ENCODE results near the gene IL18RAP.

Gene IL18RAP

GRCh38 chr2:102421890-102422759 lies 835 bp upstream of the IL18RAP start:
- in situ Hi-C loops (cut with HindIII; ENCODE audit: low sequenced_read_pairs): no loop called here

DNA sequence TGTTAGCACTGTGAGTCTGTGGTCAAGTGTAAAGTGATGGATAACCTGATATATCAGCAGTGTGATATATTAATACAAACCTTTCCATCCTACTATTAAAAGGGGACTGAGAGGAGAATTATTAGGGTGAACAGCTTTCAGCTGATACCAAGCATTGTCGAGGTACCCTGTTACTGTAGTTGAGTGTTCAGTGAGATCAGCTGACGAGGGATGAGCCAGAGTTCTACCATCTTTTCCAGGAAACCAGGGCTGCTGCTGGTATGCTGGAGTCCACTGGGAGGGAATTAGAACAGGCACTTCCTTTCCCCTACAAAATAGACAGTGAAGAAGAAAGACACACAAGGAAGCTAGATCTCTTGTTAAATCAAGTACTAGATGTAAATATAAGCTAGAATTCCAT lies 408 bp downstream of the IL18RAP start:
- in situ Hi-C loops (cut with HindIII; ENCODE audit: low sequenced_read_pairs): no loop called here

- in situ Hi-C loops (cut with HindIII; ENCODE audit: low sequenced_read_pairs): no loop called here
Observed at GRCh38 chr2:102424754-102425153, 1.8 kb downstream of the IL18RAP start.

- in situ Hi-C loops (cut with HindIII; ENCODE audit: low sequenced_read_pairs): no loop called here
Observed at GRCh38 chr2:102425441-102426132, 2.6 kb downstream of the IL18RAP start.

DNA sequence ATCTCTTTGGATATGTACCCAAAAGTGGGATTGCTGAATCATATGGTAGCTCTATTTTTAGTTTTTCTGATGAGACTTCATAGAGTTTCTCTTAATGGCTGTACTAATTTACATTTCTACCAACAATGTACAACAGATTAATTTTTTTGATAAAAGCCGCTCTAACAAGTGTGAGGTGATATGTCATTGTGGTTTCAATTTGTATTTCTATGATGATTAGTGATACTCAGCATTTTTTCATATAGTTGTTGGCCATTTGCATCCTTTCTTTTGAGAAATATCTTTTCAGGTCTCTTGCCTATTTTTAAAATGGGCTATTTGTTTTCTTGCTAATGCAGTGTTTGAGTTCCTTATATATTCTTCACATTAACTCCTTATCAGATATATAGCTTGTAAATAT lies 4.3 kb downstream of the IL18RAP start:
- in situ Hi-C loops (cut with HindIII; ENCODE audit: low sequenced_read_pairs): no loop called here

GRCh38 chr2:102428573-102428972 lies 5.6 kb downstream of the IL18RAP start:
- in situ Hi-C loops (cut with HindIII; ENCODE audit: low sequenced_read_pairs): no loop called here

DNA sequence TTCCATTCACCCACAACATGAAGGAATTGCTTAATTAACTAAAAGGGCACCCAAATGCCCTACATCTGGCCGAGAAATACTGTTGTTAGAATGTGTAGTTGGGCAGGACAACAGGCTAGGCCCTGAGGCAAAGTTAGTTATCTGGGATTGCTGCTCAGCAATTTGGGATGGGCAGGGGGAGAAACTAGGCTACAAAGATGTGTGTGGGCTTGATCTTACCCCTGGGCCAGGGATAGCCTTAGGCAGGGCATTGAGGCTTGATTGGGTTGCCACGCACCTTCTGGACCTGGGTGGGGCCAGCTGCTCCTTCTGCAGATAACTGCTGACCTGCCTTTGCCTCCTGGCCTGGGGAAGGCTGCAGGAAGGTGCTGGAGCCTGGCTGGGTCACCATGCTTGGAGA lies 9.4 kb downstream of the IL18RAP start:
- in situ Hi-C loops (cut with HindIII; ENCODE audit: low sequenced_read_pairs): no loop called here

GRCh38 chr2:102433973-102434654 lies 11.2 kb downstream of the IL18RAP start:
- in situ Hi-C loops (cut with HindIII; ENCODE audit: low sequenced_read_pairs): no loop called here

DNA sequence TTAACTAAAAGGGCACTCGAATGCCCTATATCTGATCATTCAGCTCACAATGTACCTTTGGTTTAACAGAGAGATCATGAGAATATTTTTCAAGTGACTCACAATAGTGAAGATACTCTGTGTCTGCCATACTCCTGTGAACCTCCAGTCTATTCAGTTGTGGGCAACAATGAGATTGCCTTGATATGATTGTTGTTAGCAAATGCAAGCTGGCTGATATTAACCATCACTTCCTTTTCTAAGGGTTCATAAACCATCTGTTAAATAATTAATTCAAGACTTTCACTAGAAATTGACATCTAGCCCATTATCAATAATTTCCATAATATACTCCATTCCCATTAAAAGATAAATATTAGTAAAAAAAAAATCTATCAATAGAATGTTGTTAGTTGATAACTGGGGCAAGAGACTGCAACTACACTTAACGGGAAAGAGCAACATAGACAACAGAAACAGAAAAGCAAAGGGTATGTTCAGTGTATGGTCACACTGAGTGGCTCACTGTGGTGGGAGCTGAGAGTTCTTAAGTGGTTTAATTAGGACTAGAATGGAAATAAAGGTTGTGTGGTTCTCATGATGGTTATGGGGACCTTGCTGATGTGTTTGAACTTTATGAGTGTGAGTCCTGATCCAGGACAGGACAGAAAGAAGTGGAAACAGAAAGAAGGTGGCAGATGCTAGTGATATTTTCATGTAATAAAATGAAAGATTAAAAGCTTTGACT lies 11.9 kb downstream of the IL18RAP start:
- in situ Hi-C loops (cut with HindIII; ENCODE audit: low sequenced_read_pairs): no loop called here

GRCh38 chr2:102435741-102436140 lies 12.8 kb downstream of the IL18RAP start:
- in situ Hi-C loops (cut with HindIII; ENCODE audit: low sequenced_read_pairs): no loop called here

- in situ Hi-C loops (cut with HindIII; ENCODE audit: low sequenced_read_pairs): no loop called here
Observed at GRCh38 chr2:102436323-102436722, 13.4 kb downstream of the IL18RAP start.

GRCh38 chr2:102437122-102437521 lies 14.2 kb downstream of the IL18RAP start:
- in situ Hi-C loops (cut with HindIII; ENCODE audit: low sequenced_read_pairs): no loop called here

DNA sequence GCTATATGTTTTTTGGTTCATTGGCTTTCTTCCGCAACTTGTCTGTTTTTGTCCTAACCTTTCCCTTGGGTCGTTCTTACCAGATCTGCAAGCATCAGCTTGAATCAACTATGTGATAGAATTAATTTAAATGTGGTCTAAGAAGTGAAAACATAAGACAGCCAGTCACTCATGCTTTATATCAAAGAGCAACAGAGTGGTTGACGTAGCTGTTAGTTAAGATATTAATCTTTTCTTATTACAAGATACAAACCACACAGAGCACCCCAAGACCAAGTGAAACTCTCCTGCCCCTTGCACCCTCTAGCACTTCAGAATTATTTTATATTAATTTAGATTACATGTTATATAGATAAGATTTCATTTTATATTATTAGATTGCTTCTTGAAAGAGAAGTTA lies 15.2 kb downstream of the IL18RAP start:
- in situ Hi-C loops (cut with HindIII; ENCODE audit: low sequenced_read_pairs): no loop called here

DNA sequence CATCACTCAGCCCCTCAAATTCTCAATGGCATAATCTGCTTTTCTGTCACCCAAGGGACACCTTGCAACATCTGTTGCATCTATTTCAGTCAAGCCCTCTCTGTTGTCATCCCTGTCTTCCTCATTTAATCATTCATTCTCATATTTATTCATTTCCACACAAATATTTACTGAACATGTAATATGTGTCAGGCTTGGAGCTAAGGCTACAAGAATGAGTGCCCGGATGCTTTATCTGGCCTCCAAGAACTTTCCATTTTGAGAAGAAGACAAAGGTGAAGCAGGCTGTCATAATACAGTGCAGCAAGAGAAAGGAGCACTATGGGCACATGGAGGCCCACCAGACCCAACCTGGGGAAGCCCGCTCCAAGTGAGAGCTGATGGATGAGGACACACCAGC lies 15.6 kb downstream of the IL18RAP start:
- in situ Hi-C loops (cut with HindIII; ENCODE audit: low sequenced_read_pairs): no loop called here

- in situ Hi-C loops (cut with HindIII; ENCODE audit: low sequenced_read_pairs): no loop called here
Observed at GRCh38 chr2:102439065-102439695, 16.2 kb downstream of the IL18RAP start.

- in situ Hi-C loops (cut with HindIII; ENCODE audit: low sequenced_read_pairs): no loop called here
Observed at GRCh38 chr2:102442967-102443828, 20.2 kb downstream of the IL18RAP start.

- in situ Hi-C loops (cut with HindIII; ENCODE audit: low sequenced_read_pairs): no loop called here
Observed at GRCh38 chr2:102444233-102444632, 21.3 kb downstream of the IL18RAP start.

DNA sequence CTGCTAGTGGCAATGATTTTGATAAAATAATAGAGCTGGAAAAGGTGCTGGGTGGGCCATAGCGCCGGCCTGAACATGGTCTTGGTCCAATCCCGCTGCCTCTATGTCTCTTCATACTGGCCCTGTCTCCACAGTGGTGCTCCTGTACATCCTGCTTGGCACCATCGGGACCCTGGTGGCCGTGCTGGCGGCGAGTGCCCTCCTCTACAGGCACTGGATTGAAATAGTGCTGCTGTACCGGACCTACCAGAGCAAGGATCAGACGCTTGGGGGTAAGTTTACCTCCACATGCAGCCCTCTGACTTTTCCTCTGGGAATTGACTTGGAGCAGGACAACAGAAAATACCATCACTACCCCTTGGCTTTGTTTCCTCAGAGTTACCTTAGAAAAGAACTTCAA lies 24.0 kb downstream of the IL18RAP start:
- in situ Hi-C loops (cut with HindIII; ENCODE audit: low sequenced_read_pairs): no loop called here

DNA sequence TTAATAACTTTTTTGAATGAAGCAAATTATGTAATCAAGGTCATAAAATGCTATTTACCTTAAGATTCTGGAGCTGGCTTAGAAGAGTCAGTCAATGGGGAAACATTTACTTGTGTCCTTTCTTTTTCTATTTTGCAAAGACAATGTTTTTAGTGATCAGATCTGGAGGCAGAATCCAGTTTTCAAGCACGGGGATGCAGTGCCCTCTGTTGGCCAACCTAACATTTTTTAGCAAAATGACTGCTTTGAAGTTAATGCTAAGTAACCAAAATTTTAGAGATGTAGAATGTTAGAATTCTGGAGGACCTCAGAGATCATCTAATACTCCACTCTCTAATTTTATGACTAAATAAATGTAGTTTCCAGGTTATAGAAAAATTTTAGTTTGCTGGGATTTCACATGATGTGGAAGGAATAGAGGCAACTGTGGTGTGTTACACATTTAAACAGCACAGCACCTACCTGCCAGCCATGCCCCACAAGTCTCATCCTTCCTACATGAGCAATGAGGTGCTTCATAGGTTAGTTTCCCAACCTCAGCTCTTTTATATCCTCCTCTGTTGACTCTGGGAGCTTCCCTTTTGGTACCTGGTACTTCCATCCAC lies 26.5 kb downstream of the IL18RAP start:
- in situ Hi-C loops (cut with HindIII; ENCODE audit: low sequenced_read_pairs): no loop called here

All from DLD1 (cell line).